Kidney epithelial cell (primary cell): ENCODE measurements around the gene NR4A1. TPM values are rescaled to one million over a fixed set of nuclear protein-coding genes. Genes with fewer than 3 reads are reported as not detected.

Experiments used
- DNase-seq: peaks from one replicate; pipeline ENCODE4 v3.0.0-alpha.2; 2010; ENCODE audit warnings: low read depth
- H3K27me3 ChIP-seq: 2 replicates; pipeline ENCODE4 v1.6.0; 2011; ENCODE audit warnings: low read length; ENCODE audit not compliant: control insufficient read depth, insufficient read depth
- H3K36me3 ChIP-seq: 2 replicates; pipeline ENCODE4 v1.5.1; 2011; ENCODE audit warnings: low read length; ENCODE audit not compliant: control insufficient read depth, insufficient read depth
- H3K4me3 ChIP-seq: 2 replicates; pipeline ENCODE4 v1.5.1; 2011; ENCODE audit warnings: low read depth, mild to moderate bottlenecking, control low read depth, low read length
- CTCF ChIP-seq: IDR thresholded peaks from 2 replicates; pipeline ENCODE4 v1.5.1; 2011; ENCODE audit warnings: mild to moderate bottlenecking, moderate library complexity, low read length, control low read depth, inconsistent platforms; ENCODE audit not compliant: insufficient read depth, poor library complexity, severe bottlenecking
- total RNA-seq: library from RNA; depleted of rRNA; stranded (reverse); fragments of >200 nt; gene quantifications from 2 replicates; pipeline ENCODE4 v1.2.3, GENCODE V29; 2015

The NR4A1 gene
- total RNA-seq, 1 donor from 2014 or later, result 9.2 TPM

GRCh38 chr12:52005903-52006703 is 45.1 kb upstream of the NR4A1 start:
- DNase-seq, result no peak

GRCh38 chr12:52006726-52007157 is 44.5 kb upstream of the NR4A1 start, which contains the start of gene TAMALIN:
TAMALIN (plus strand) TSS chr12:52006946; CDS start chr12:52007020, 74 bp downstream.
- Histone ChIP-seq H3K27me3 (peaks cover 22% of the 10 kb centered on the region), H3K4me3 (peak within 1 kb of the TSS; percentile 56), H3K36me3 (no peaks in the 10 kb centered on the region)
- DNase-seq, result no peak
- TF ChIP-seq CTCF, result no peak

More at GRCh38 chr12:52005903-52006703, 45.1 kb upstream of the NR4A1 start:
- Histone ChIP-seq H3K27me3 (peaks cover 22% of the 10 kb centered on the region), H3K36me3 (no peaks in the 10 kb centered on the region), H3K4me3 (peak overlapping the region; percentile 19)
- no peak for TF ChIP-seq CTCF

- peak overlapping the region; percentile 56 for H3K4me3 ChIP-seq
- peaks cover 22% of the 10 kb centered on the region for H3K27me3 ChIP-seq
- H3K36me3 ChIP-seq, result no peaks in the 10 kb centered on the region
- no peak for TF ChIP-seq CTCF
- DNase-seq, result no peak
Measured at GRCh38 chr12:52007158-52007921, 43.9 kb upstream of the NR4A1 start.

GRCh38 chr12:52007982-52008510 is 43.2 kb upstream of the NR4A1 start:
- no peak for TF ChIP-seq CTCF
- H3K4me3 ChIP-seq, result peak overlapping the region; percentile 56
- no peak for DNase-seq
- H3K36me3 ChIP-seq, result no peaks in the 10 kb centered on the region
- H3K27me3 ChIP-seq, result peaks cover 22% of the 10 kb centered on the region

- H3K36me3 ChIP-seq, result no peaks in the 10 kb centered on the region
- H3K4me3 ChIP-seq, result no peak overlapping the region
- no peak for TF ChIP-seq CTCF
- DNase-seq, result no peak
- H3K27me3 ChIP-seq, result peaks cover 22% of the 10 kb centered on the region
Measured at GRCh38 chr12:52009081-52009751, 42.0 kb upstream of the NR4A1 start.
